Measurements from ENCODE around the gene ZNF148. TPM values are rescaled to one million over a fixed set of nuclear protein-coding genes. Genes with fewer than 3 reads are reported as not detected.
A peak's percentile ranks its signal among the peaks of the same experiment; 100 is the strongest.

The ZNF148 gene
- total RNA-seq, 1 donor from 2014 or later: 47.5 TPM

GRCh38 chr3:125358923-125359322 is 16.2 kb downstream of the ZNF148 start:
- H3K4me3 ChIP-seq: no peak overlapping the region
- no peaks in the 10 kb centered on the region for H3K9me3 ChIP-seq
- DNase-seq (no peak), ATAC-seq (no peak)
- H3K27ac ChIP-seq: no peak overlapping the region
- intact Hi-C loops (cut with DNase I): no loop called here
- no peaks in the 10 kb centered on the region for H3K27me3 ChIP-seq
- H3K36me3 ChIP-seq: no peaks in the 10 kb centered on the region
- no peak for TF ChIP-seq CTCF (IDR thresholded peaks at IDR 0.05)
- peaks cover 28% of the 10 kb centered on the region for H3K4me1 ChIP-seq

GRCh38 chr3:125357837-125358236 is 17.3 kb downstream of the ZNF148 start:
- H3K36me3 ChIP-seq: no peaks in the 10 kb centered on the region
- no peak for ATAC-seq
- no peak overlapping the region for H3K27ac ChIP-seq
- peaks cover 28% of the 10 kb centered on the region for H3K4me1 ChIP-seq
- peak overlapping the region; percentile 64 for H3K4me3 ChIP-seq
- no peaks in the 10 kb centered on the region for H3K27me3 ChIP-seq
- no peaks in the 10 kb centered on the region for H3K9me3 ChIP-seq
- intact Hi-C loops (cut with DNase I): no loop called here
- no peak for TF ChIP-seq CTCF (IDR thresholded peaks at IDR 0.05)
- DNase-seq: no peak

- TF ChIP-seq CTCF (IDR thresholded peaks at IDR 0.05): no peak
- H3K4me1 ChIP-seq: peaks cover 28% of the 10 kb centered on the region
- no peaks in the 10 kb centered on the region for H3K27me3 ChIP-seq
- peak overlapping the region; percentile 64 for H3K4me3 ChIP-seq
- DNase-seq (peak; percentile 80), ATAC-seq (peak; percentile 96)
- H3K9me3 ChIP-seq: no peaks in the 10 kb centered on the region
- intact Hi-C loops (cut with DNase I): no loop called here
- peak overlapping the region; percentile 58 for H3K27ac ChIP-seq
- no peaks in the 10 kb centered on the region for H3K36me3 ChIP-seq
These were observed 18.0 kb downstream of the ZNF148 start for GRCh38 chr3:125357032-125357658.

- Histone ChIP-seq H3K4me3 (peak overlapping the region; percentile 64), H3K27me3 (no peaks in the 10 kb centered on the region), H3K4me1 (peaks cover 28% of the 10 kb centered on the region), H3K36me3 (no peaks in the 10 kb centered on the region), H3K27ac (peak overlapping the region; percentile 58), H3K9me3 (no peaks in the 10 kb centered on the region)
- DNase-seq (no peak), ATAC-seq (peak; percentile 17)
- TF ChIP-seq CTCF (IDR thresholded peaks at IDR 0.05): no peak
- intact Hi-C loops (cut with DNase I): no loop called here
These were observed 18.7 kb downstream of the ZNF148 start for GRCh38 chr3:125356140-125357026.

GRCh38 chr3:125353659-125354058 is 21.5 kb downstream of the ZNF148 start:
- ATAC-seq (no peak), DNase-seq (no peak)
- no peak overlapping the region for H3K27ac ChIP-seq
- H3K36me3 ChIP-seq: no peaks in the 10 kb centered on the region
- no peaks in the 10 kb centered on the region for H3K27me3 ChIP-seq
- H3K9me3 ChIP-seq: no peaks in the 10 kb centered on the region
- intact Hi-C loops (cut with DNase I): no loop called here
- no peak overlapping the region for H3K4me3 ChIP-seq
- peaks cover 23% of the 10 kb centered on the region for H3K4me1 ChIP-seq
- no peak for TF ChIP-seq CTCF (IDR thresholded peaks at IDR 0.05)

Data from upper lobe of right lung (tissue), 1 donor.